Cardiac septum (tissue), 1 donor: Measurements from ENCODE around the gene GAL3ST1. TPM values are rescaled to one million over a fixed set of nuclear protein-coding genes. Genes with fewer than 3 reads are reported as not detected.
"Not testable (repeated sequence)": the region's sequence is repeated elsewhere in the genome, so short reads cannot be mapped to it uniquely, and the experiment has no call there.

Experiments used
- DNase-seq: peaks from one replicate; pipeline ENCODE4 v3.0.0-alpha.2; 2020; ENCODE audit warnings: low spot score
- intact Hi-C: fragments of 100-400 bp; cut with DNase I; formaldehyde crosslinking; loops from one replicate; pipeline ENCODE4 v1.14.0; 2022
- total RNA-seq: library from RNA; stranded (reverse); fragmentation: NEBNext Ultra II Directional; extraction: Animal tissue kit (Norgen Biotek cat#: 25700); gene quantifications from one replicate; pipeline ENCODE4 v1.2.1, GENCODE V29; 2021
- donor health status: DM: no; HTN: no; CAD: no.

GAL3ST1 gene
- total RNA-seq, 1 donor from 2014 or later = 0.32 TPM

DNA sequence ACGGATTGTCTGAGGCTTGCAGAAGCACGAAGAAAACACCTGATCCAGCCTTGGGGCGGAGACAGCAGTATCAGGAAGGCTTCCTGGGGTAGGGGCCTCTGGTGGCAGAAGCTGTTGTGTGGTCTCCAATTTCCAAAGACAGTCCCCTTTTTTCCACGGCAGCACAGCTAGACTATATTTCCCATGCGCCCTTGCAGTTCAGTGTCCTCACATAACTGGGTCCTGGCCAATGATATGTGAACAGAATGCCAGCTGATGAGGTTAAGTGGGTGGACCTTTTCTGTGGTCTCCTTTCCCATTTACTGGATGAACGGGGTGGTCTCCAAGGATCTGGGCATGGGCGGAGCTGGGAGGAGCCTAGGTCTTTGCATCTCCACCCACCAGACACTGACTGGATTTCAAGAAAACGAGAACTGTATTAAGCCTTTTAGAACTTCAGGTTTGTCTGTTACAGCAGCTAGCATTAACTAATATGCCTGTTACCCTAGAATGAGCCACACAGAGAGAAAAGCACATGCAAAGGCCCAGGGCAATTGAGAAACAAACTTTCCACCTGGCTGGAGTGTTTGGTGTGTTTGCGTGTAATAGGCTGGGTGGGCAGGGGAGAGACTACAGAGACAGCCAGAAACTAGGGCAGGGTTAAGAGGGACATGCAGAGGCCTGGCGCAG lies 6.2 kb downstream of the GAL3ST1 start:
- intact Hi-C loops = no loop called here
- no peak for DNase-seq

DNA sequence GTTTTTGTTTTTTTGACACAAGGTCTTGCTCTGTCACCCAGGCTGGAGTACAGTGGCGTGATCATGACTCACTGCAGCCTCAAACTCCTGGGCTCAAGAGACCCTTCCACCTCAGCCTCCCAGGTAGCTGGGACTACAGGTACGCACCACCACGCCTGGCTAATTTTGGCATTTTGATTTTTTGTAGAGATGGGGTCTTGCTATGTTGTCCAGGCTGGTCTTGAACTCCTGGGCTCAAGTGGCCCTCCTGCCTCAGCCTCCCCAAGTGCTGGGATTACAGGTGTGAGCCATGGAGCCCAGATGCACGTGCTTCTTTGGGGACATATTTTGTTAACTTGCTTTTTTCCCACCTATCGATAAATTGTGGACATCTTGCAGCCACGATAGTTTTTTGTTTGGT lies 7.2 kb downstream of the GAL3ST1 start:
- intact Hi-C loops, DNase-seq: not testable (repeated sequence)

DNA sequence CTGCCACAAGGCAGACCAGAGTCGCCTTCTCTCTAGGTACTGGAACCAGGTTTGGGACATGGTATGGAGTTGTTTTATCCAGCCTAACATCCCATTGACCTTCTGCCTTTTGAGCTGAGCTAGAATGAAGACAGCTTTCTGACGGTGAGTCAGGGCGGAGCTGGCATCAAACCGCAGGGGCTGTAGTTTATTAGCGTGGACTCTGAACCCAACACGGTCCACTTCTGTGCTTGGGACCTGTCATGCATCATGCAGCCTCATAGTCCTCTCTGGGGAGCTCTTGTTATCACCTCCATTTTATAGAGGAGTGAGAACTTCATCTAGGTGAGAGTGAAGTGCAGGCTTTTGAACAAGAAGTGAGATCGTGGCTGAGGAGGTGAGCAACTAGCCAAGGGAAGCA lies 8.3 kb downstream of the GAL3ST1 start:
- no peak for DNase-seq
- intact Hi-C loops = no loop called here

DNA sequence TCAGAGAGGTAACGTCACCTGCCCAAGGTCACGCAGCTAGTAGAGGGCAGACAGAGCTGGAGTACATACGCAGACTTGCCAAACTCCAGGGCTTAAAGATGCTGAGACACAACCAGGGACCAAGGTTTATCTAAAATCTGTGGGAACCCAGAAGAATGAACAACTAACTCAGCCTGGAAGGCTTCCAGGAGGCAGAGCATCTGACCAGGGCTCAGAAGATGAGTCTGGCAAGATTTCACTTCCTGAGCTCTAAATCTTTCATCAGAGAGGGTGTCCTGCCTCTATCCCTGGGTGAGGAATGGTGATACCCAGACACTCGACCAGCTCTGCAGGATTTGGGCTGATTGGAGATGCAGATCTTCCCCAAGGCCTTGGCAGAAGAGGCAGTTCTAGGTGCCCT lies 9.1 kb downstream of the GAL3ST1 start:
- intact Hi-C loops = no loop called here
- no peak for DNase-seq

DNA sequence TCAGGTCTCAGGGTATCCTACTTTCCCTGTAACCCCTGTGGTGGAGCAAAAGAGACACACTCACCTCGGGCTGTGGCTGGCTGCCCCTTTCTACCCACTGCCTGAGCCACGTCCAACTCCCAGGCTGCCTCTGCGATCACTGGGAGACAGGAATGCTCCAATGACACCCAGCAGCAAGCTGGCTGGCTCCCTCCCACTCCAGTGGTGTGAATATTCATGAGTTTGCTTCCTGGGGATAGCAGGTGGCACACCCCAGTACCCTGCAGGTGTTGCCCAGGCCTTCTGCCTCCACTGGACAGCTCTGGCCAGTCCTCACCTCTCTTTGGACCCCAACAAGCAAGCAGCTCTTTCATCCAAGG lies 9.7 kb downstream of the GAL3ST1 start:
- intact Hi-C loops = no loop called here
- no peak for DNase-seq

DNA sequence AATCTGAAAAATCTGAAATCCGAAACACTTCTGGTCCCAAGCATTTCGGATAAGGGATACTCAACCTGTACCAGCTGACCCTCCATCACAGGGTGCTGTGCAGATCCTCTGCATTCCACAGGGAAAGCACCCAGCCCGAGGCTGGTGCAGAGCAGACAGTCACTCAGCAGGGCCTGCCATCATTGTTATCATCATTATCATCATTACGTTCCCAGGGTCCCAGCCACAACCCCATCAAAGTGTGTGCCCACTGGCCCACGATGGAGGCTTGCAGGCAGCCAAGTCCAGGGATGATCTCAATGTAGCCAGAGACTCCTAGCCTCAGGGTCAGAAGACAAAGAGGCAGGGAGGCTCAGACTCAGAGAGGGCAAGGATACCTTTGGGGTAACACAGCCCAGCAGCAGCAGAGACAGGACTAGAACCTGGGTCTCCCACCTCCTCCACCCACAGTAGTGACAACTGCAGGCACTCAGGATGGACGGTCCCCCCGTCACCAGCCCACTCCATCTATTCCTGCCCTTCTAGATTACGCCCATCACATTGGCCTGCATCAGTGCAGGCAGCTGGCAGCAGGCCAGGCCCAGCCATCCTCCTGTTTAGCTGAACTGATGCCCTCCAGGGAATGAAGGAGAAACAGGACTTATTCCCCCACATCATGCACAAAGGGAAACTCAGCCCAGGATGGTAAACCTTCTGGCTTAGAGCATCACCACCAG lies 10.3 kb downstream of the GAL3ST1 start:
- intact Hi-C loops = no loop called here
- no peak for DNase-seq

DNA sequence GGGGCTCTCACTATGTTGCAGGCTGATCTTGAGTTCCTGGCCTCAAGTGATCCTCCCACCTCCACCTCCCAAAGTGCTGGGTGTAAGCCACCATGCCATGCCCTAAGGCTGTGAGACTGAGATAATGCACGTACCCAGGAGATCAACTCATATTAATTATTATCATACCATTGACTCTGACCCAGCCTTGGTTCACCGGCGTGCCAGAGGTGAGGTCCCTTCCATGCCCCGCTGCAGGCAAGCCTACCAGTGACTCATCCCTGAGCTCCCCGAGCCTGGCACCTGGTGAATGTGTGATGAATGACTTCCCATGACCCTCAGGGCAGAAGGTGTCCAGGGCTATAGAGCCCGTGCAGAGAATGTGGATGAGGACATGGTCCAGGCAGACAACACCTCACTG lies 12.1 kb downstream of the GAL3ST1 start:
- intact Hi-C loops = no loop called here
- no peak for DNase-seq

DNA sequence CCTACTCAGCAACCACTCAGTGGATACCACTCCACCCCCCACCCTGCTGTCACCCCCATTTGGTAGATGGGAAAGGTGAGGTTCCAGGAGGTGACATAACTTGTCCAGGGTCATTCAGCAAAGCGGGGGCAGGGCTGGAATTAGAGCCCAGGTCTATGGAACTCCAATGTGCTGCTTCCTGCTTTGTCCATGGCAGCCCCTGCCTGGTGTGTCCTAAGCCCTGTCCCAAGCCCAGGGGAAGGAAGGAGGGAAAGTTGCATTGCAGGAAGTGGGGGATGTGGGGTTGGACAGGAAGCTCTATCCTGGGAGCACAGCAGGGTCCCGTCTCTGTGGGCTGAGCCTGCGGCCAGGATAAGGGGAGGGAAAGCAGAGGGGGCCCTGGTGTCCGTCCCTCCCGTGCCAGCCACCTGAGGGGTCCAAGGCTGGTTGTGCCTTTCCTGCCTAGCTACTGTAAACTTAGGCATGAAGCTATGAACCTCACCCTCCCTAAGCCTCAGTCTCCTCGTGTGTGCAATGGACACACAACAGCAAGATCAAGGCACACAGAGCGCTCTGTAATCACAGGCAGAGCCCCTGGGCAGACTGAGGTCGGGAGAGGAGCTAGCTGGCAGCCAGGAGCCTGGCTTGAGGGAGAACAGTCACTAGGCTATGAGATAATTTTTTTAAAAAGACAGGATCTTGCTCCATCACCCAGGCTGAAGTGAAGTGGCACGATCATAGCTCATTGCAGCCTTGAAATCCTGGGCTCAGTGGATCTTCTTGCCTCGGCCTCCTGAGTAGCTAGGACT lies 12.9 kb downstream of the GAL3ST1 start:
- no peak for DNase-seq
- intact Hi-C loops = no loop called here

DNA sequence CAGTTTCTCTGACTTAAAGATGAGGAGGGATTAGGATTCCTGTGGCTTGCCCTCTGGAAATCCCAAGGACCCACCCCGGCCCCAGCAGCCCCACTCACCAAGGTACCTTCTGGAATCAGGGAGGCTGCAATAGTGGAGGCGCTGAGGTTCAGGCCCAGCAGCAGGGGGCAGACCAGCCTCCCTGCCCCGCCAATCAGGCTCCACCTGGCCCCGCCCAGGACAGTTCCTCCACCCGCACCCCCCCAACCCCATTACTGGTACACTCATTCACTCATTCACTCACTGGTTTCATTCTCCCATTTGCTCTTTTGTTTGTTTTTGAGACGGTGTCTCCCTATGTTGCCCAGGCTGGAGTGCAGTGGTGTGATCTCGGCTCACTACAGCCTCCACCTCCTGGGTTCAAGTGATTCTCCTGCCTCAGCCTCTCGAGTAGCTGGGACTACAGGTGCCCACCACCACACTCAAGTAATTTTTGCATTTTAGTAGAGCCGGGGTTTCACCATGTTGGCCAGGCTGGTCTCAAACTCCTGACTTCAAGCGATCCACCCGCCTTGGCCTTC lies 13.7 kb downstream of the GAL3ST1 start:
- DNase-seq, intact Hi-C loops: not testable (repeated sequence)

DNA sequence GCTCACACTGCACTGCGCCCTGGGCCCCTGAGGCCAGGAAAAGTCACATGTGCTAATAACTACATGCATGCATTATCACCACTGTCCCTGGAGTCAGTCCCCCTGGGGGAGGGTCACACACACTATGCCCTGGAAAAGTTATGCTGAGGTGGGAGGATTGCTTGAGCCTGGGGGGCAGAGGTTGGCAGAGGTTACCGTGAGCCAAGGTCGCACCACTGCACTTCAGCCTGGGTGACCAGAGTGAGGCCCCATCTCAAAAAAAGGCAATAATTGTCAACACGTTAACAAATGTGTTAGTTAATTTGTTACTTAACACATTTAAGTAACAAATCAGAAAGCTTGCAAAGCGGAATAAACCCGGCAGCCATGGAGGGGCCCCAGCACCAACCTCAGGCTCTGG lies 14.6 kb downstream of the GAL3ST1 start:
- intact Hi-C loops = no loop called here
- no peak for DNase-seq

DNA sequence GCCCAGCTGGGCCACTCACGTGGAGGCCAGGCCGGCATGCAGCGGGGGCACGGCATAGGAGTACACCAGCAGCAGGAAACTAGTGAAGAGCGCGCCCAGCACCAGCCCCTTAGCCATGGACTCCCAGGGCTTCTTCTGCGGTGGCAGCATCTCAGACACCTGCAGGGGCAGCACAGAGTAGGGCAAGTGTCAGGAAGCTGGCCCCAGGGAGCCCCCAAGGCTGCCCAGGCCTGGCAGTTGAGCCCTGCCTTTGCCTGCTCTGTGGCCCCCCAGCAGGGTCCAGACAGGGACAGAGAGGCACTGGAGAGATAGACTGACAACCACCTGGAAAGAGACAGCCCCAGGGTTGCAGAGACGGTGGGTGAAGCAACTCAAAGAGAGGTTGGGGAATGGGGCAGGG lies 17.2 kb downstream of the GAL3ST1 start:
- intact Hi-C loops = no loop called here

DNA sequence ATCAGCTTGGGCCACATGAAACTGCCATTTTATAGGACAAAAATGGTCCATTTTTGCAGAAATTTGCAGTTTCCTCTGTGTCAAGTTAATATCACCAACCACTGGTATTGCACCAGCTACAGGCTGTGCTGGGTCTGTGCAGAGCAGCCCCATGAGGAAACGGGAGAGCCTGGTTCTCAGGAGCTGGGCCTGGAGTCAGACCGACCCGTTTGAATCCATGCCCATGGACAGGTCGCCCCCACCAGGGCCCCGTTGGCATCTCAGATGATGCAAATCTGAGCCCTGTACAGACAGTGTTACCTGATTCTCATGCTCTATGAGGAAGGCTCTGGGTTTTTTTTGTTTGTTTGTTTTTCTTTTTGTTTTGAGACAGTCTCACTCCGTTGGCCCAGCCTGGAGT lies 18.1 kb downstream of the GAL3ST1 start:
- DNase-seq = no peak
- intact Hi-C loops = no loop called here

More for the DNA sequence above, 17.2 kb downstream of the GAL3ST1 start:
- DNase-seq = no peak

DNA sequence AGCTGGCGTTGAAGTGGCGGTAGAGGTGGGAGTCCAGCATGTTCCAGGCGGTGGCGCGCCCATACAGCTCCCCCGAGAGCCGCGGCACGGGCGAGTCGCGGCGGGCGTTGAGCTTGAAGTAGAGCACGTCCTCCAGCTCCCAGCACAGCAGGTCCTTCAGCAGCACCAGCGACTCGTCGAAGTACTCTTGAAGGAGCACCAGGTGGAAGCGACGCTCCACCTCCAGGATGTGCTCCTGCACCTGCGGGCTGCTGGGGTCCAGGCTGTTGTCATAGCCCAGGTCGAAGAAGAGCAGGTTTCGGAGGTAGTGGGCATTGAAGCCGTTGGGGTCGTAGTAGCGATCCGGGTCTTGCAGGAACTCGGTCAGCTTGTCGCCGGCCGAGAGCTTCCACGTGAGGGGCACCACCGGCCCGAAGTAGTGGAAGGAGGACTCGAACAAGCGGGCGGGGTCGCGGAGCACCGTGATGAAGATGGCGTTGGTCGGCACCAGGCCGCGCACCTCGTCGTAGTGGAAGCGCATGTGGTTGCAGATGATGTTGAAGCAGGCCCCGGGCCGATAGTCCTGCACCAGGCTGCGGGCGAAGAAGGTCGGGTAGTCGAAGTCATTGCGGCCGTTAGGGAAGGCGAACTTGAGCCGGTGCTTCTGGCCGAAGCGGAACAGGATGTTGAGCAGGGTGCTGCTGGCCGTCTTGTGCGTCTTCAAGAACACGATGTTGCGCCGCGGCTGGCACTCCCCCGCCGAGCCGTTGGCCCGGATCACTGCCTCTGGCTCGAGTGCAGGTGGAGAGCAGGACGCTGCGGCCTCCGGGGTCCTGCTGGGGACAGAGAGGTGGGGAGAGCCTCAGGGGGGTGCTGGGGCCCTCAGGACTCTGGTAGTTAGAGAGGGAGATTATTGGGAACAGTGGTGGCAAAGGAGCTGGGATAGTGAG lies 18.9 kb downstream of the GAL3ST1 start:
- DNase-seq = no peak
- intact Hi-C loops = no loop called here

DNA sequence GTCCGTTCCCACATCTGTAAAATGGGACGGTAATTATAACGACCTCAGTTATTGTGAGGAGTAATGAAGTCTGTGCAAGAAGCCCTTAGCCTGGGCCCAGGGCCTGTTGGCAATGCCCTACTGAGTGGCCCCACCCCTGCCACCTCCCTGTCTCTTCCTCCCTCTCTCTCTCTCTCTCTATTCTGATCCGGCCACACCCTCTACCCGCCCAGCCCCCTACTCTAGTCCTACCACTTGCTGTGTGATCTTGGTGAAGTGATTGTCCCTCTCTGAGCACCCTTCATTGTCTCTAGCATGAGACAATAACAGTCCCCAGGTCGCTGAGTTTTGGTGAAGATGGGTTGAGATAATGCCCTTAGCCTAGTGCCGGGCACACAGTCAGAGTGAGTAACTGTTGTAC lies 20.5 kb downstream of the GAL3ST1 start:
- DNase-seq = no peak
- intact Hi-C loops = no loop called here

DNA sequence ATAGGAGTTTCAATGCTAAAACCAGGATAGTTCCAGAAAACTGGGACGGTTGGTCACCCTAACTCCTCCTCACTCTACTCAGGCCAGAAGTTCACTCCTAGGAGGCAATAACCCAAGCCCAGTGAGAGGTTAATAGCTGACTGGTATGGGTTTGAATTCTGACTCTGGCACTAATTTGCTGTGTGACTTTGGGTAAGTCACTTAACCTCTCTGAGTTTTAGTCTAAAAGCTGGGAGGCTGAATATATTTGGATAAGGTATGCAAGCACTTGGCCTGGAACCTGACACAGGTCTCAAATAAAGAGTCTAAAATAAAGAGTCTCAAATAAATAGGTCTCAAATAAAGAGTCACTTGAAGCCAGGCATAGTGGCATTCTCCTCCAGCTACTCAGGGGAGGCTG lies 21.7 kb downstream of the GAL3ST1 start:
- intact Hi-C loops = no loop called here
- no peak for DNase-seq

DNA sequence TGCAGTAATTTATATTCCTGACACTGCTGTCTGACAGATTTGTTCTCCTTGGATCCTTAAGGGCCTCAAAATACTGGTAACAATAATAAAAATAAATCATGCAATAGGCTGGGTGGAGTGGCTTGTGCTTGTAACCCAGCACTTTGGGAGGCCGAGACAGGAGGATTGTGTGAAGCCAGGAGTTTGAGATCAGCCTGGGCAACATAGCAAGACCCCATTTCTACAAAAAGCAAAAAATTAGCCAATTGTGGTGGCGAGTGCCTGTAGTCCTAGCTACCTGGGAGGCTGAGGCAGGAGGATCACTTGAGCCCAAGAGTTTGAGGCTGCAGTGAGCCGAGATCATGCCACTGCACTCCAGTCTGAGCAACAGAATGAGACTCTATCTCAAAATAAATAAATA lies 22.7 kb downstream of the GAL3ST1 start:
- intact Hi-C loops, DNase-seq: not testable (repeated sequence)

DNA sequence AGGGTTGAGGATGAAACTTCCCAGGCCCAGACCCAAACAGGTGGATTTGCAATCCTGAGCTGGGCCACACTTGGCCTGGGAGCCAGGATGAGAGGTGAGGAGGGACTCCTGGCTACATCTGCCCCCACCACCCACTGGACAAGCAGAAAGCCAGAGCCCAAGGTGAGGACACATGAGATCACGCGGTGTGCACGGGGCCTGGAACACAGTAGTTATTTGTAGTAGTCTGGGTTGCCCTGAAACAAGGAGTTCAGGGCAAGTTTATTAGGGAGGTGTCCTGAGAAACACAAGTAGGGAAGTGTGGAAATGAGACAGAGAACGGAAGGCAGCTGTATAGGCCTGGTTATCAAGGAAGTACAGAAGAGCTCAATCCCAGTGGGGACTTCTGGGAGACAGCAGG lies 27.3 kb downstream of the GAL3ST1 start:
- DNase-seq = no peak

DNA sequence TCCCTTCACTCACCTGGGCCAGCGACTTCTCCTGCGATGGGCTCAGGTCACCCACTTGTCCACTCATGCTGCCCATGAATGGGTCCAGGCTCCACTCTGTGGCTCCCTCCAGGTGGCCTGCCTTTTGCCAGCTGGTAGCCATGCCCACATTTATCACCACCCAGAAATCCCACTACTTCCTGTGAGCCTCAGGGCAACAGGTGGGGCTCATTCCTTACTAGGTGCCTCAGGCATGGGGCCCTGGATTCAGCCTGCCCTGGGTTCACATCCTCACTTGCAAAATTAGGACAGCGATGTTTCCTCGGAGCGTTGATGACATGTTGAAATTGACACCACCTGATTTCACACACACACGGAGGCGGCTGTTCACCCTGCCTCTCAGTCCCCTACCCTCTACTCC lies 27.8 kb downstream of the GAL3ST1 start, which contains the start of gene SEC14L6:
Gene SEC14L6 (minus strand): TSS at position 126 of the 400 bp plus-strand sequence. CDS start 59 bp downstream, at position 67.
- intact Hi-C loops = no loop called here
- no peak for DNase-seq

More for the DNA sequence above, 27.3 kb downstream of the GAL3ST1 start:
- intact Hi-C loops = no loop called here

DNA sequence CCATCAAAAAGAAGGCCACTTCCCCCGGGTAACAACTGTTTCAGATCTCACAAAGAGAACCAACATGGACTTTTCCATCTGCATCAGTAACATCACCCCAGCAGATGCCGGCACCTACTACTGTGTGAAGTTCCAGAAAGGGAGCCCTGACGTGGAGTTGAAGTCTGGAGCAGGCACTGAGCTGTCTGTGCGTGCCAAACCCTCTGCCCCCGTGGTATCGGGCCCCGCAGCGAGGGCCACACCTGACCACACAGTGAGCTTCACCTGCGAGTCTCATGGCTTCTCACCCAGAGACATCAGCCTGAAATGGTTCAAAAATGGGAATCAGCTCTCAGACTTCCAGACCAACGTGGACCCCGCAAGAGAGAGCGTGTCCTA lies 31.7 kb downstream of the GAL3ST1 start:
- DNase-seq = no peak
- intact Hi-C loops = no loop called here
